GM12874 (cell line): ENCODE data around the gene C1orf210.

Source experiments
- TF ChIP-seq, protein P1 (sequence below): IDR thresholded peaks from 2 replicates; pipeline ENCODE4 v1.5.1; 2011; ENCODE audit warnings: low read depth, mild to moderate bottlenecking, control low read depth, low read length, moderate library complexity; ENCODE audit not compliant: insufficient read depth

Gene C1orf210

DNA sequence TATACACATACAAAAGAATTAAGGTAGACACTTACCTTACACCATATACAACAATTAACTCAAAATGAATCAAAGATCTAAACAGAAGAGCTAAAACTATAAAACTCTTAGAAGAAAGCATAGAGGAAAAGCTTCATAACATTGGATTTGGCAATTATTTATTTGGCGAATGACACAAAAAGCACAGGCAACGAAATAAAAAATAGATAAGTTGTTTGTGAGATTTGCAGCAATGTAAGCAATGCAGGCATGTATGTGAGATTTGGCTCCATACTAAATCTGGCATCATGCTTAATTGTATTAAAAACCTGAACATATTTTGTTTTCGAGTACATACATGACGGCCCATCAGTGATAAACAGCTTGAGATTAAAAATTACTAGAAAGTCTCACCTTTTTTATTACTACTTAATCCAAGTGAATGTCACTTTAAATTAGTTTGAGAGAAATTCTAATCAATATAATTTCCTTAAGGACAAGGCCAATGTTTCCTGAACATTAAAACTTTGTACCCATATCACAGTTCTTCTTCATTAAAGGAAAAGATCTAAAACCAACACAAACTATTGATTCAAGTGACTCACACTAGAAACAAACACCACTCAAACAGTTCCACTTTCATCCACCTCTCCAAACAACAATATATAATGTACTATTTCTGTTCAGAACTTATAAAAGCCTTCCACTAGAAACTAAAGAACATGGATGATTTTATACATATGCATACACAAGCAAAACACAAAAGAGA is 38.7 kb downstream of the C1orf210 start:
- TF ChIP-seq, protein P1, sequence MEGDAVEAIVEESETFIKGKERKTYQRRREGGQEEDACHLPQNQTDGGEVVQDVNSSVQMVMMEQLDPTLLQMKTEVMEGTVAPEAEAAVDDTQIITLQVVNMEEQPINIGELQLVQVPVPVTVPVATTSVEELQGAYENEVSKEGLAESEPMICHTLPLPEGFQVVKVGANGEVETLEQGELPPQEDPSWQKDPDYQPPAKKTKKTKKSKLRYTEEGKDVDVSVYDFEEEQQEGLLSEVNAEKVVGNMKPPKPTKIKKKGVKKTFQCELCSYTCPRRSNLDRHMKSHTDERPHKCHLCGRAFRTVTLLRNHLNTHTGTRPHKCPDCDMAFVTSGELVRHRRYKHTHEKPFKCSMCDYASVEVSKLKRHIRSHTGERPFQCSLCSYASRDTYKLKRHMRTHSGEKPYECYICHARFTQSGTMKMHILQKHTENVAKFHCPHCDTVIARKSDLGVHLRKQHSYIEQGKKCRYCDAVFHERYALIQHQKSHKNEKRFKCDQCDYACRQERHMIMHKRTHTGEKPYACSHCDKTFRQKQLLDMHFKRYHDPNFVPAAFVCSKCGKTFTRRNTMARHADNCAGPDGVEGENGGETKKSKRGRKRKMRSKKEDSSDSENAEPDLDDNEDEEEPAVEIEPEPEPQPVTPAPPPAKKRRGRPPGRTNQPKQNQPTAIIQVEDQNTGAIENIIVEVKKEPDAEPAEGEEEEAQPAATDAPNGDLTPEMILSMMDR: no peak

DNA sequence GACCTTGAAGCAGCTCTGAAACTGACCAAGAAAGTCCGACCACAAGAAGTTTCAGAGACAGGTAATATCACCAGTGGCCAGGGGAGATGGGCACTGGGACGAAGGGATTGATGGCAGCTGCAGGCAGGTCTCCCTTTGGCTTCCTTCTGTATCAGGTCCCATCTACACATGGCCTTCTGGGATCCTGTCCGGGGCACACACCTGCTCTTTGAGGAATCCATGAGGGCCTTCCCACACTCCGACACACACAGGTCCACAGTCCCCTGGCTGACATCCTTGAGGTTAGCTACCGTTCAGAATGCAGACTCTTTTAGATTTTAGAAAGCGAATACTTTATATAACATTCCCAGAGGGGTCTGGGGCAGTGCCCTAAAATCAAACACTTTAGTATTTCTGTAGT is 42.1 kb downstream of the C1orf210 start:
- TF ChIP-seq, protein P1: no peak

DNA sequence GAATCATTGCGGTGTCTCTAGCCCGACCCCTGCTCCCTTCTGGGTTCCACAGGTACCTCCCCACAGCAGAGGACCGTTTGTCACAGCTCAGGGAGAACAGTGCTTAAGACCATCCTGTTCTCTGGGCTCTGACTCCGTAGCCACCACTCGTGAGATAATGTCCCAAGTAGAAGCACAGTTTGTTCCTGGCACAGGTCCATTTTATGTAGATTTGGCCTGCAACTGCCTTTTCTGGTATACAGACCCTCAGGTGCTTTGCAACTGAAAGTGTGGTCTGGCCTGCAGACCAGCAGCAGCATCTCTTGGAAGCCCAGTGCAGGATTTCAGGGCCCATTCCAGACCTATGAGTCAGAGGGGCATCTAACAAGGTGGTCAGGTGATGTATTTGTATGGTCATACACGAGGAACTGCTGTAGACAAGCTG is 44.0 kb downstream of the C1orf210 start:
- TF ChIP-seq, protein P1: no peak

DNA sequence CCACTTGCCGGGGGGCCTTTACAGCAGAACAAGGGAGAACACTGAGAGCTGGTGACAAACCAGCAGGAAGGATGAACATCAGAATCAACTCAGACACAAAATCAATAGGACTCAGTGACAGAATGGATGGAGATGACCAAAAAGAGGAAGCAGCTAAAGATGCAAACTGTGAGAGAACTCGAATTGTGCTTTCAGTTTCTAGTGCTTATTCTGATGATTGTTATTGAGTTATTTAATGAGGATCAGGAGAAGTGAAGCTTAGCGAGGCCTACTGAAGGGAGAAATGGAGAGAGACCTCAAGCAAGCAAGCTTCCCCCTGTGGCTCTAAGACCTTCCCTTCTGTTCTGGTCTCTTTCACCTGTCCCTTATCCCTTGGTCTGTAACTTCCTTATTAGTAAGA is 45.9 kb downstream of the C1orf210 start:
- TF ChIP-seq, protein P1: no peak

DNA sequence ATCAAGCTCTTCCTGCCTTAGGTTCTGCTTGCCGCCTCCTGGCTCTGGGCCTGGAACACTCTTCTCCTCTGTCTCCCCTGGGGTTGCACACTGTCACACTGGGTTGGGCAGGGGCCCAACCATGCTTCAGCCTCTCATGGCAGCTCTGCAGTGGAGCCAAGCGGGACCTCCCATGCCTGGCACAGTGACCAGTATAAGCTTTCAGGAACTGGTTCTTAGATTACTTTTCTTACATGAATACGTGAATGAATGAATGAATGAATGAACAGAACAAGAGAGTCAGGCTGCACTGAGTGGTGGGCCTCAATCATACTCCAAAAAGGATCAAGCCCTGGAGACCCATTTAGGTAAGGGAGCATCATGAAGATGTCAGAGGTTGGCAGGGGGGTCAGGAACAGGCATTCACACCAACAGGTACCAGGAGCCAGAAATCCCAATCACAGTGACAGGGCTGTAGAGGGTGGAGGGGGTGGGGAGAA is 46.4 kb downstream of the C1orf210 start:
- TF ChIP-seq, protein P1: no peak

DNA sequence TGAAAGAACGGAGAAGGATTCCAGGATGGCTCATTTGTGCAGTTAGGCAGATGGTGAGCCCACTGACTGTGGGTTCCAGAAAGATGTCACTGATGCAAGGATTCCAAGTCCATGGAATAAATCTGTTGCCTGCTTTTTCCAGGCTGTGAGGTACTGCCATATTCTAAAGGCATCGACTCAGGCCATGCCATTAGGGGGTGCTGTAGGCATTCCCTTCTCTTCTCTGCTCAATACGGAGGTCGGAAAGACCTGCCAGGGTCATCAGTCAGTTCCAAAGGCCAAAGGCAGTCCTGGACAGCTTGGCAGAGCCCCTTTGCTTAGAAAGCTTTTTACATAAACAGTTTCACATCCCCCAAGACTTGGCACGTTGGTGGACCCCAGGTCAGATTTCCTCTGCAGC is 47.3 kb downstream of the C1orf210 start:
- TF ChIP-seq, protein P1: peak; percentile 73

DNA sequence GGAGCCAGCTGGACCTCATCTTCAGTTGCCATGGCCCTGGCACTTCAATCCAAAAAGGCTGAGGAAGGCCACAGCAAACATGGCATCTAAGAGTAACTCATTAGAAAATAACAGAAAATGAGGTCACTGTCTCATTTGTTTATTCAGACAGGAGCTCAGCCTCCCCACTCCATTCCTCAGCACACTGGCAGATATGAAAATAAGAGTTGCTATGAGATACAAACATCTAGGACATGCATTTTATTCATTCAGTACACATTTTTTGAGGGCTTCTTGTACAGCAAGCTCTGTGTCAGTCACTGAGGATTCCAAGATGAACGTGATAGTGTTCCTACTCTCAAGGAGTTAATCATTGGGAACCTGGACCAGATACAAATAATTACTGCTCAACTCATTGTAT is 48.3 kb downstream of the C1orf210 start:
- TF ChIP-seq, protein P1: no peak
